Fibroblast of upper back skin (primary cell): ENCODE data around the gene SHC1.

Experiments
- DNase-seq: peaks from one replicate; pipeline ENCODE4 v3.0.0-alpha.2; 2013

SHC1 gene

DNA sequence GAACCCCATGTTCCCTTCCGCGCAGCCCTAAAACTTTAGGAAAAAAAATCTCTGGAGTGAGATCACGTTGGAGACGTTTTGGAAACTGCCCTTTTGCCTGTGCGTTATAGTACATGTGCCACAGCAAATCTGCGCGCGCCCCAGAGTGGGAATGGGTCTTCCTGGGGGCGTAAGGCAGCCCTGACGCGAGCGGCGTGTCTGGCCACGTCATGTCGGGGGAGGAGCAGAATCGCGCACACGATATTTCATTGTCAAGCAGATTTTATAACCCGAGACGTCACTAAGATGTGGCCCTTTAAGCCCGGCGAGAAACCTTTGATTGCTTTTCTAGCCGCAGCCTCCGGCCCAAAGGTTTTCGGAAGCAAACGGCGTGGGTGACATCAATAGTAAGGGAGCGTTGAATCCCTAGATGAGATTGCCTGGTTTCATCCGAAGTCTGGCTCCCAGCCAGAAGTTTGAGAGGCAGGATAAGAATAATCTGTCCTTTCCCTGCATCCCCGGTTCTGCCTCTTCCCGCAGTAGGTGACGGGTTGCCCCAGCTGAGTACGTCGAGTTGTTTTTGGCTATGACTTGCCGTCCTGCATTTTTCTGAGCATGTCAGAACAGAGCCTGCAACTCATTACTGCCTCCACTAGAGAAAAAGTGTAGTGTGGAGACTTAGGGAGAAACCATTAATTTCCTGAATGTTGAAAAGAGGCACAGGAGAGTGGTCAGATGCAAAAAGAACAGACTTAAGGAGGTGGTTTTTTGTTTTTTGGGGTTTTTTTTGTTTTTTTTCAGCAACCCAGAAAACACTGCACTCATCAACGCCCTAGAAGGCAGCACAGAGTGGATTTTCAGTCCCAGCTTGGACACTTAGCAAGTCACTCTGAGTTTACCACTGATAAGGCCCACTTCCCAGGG is 33.2 kb downstream of the SHC1 start:
- peak; percentile 94 for DNase-seq

DNA sequence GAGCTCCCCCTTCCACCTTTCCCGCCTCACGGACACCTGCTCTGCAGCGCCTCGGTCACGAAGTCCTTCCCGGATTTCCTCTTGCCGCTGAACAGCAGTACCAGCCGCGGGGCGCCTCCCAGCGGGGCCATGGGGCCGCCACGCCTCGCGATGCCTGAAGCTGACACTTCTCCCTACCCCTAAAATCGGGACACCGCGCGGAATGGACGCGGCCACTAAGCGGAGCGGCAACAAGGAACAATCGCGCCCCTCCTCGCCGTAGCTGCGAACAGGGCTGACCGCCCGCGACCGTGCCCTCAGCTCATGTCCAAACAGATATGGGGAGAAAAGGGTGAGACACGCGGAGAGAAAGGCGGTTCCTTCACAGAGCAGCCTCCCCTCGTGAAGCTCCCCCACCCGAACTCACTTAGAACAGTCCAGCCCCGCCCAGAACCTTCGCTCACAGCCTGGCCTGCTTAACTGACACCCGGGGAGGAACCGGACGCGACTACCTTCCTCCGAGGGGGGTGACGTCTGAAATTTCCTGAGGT is 33.9 kb downstream of the SHC1 start, which contains the start of gene PMVK:
TSS of gene PMVK (minus strand) at position 165 of the 530 bp plus-strand sequence. CDS start at position 131, 34 bp downstream.
- peak; percentile 95 for DNase-seq

DNA sequence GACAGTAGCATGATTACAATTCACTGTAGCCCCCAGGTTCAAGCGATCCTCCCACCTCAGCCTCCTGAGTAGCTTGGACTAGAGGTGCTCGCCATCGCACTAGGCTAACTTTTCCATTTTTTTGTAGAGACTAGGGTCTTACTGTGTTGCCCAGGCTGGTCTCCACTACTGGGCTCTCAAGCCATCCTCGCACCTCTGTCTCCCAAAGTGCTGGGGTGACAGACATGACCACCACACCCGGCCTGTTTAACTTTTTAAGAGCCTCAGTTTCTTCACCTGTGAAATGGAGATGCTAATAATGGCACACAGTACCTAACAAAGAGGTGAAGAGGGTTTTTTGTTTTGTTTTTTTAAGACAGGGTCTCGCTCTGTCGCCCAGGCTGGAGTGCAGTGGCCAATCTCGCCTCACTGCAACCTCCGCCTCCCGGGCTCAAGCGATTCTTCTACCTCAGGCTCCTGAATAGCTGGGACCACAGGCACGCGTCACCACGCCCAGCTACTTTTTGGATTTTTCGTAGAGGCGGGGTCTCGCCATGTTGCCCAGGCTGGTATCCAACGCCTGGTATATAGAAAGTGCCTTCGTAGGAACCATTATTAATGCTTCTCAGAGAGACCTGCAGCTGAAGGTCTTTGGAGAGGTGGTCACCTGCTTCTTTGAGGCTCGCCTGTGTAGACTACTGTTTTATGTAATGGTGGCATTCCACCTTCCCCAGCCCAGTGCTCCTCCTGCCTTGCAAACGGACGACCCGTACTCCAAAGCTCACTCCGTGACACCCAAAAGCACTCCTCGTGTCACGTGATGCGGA is 34.6 kb downstream of the SHC1 start:
- no peak for DNase-seq

DNA sequence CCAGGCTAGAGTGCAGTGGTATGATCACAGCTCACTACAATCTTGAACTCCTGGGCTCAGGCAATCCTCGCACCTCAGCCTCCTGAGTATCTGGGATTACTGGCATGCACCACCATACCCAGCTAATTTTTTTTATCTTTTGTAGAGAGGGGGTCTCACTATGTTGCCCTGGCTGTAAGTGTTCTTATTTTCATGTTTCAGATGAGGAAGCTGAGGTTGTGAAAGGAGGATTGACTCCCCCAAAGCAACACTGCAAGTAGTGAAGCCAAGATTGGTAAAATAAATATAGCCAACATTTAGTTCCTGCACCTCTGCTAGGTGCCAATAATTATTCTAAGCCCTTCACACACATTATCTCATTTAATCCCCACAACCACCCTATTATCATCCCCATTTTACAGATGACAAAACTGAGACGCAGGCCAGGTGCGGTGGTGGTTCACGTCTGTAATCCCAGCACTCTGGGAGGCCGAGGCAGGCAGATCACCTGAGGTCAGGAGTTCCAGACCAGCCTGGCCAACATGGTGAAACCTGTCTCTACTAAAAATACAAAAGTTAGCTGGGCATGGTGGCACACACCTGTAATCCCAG is 36.1 kb downstream of the SHC1 start:
- DNase-seq = no peak

DNA sequence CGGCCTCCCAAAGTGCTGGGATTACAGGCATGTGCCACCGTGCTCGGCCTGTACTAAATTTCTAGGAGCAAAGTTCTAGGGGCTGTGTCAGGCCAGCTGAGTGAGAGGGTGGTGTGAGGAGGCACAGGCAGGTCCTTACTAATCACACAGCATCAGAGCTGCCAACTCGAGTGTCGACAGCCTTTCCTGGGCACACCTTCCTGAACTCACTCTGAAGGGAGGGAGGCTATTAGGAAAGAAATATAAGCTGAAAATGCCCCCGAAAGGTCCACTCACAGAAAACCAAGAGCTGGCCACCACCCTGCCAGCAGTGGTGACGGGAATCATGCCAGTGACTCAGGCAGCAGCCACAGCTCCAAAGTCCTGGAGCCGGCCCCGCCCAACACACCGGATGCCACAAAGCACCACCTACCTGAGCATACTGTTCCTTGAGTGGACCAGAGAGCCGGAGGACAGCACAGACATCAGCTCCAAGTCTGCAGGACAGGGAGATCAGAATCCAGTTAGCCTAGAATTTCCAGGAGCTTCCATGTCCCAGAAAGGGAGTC is 38.5 kb downstream of the SHC1 start:
- DNase-seq = no peak

DNA sequence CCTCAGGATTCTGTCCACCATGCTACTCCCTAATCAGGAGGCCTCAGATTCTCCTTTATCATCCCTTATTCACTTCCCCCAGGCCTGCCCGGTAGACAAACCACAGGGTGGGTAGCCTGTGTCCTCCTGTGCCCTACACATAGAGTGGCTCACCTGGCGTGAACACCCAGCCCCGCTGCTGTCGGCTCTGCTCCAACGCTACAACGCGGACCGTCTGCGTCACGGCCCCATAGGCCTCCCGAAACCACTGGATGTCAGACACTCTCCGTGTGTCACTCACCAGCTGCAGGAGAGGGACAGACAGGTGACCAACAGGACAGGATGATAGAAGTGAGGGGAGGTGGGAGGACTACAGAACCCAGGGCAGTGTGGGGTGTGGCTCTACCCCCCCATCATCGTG is 44.3 kb downstream of the SHC1 start:
- DNase-seq = no peak

DNA sequence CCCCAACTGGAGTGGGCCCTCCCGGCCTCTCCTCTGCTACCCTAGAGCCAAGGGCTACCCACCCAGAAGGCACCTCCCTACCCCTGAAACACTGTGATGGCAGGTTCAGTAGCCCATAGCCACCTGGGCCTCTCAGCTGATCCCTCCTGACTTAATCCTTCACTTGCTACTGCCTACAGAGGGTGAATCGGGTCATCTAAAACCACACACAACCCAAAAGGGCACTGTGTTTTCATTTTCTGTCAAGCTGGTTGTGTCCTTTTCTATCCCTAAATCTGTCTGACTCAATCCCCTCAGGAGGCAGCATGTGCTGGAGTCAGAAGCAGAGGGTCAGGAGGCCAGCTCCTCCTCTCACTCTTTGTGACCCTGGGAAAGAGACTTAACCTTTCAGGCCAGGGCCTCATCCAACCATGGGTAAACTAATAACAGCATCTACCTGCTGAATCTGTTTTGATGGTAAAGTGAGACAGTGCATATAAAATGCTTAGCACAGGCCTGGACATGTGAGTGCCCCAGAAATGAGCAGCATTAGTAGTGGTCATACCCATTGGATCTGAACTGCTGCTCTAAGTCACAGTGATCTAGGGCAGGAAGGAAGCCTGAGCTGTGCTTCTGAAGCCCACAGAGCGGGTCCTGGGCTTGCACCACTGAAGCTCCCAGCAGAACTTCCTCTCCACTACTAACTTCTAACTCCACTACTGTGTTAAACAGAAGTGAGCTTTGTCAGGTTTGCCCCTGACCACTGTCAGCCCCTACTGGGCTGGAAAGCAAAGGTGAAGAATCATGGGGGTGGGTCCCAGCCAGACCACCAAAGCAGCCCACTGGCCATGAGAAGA is 45.0 kb downstream of the SHC1 start:
- DNase-seq = no peak

DNA sequence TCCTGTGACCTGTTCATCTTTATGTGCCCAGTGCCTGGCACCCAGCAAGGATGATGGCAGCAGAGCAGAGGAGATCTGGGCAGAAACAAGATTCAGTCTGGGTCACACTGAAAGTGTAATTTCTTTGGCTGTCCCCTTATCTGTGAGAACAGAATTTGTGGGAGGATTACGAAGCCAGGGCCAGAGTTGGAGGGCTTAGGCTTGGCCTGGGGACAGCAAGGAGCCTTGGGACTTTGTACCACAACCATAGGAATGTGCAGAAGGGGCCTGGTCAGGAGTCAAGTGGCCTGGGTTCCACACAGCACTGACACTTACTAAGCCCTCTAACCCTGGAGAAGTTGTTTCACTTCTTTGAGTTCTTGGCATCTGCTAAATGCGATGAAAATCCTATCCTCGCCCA is 46.9 kb downstream of the SHC1 start:
- DNase-seq = no peak

DNA sequence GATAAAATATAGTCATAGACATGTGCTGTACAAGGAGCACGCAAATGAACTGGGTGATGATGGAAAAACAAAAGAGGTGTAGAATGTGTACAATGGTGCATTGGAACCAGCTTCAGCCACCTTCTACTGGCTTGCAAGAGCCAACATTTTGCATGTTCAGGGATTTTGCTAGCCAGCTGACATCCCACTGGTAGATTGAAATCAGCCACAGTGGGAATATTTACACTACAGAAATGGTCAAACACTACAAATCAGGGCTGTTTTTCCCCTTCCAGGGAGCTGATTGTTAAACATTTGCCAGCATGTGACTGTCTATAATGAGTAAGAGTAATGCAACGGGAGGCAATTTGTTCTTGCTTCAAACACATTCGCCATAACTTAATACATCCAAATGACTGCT is 57.3 kb downstream of the SHC1 start:
- DNase-seq = no peak

DNA sequence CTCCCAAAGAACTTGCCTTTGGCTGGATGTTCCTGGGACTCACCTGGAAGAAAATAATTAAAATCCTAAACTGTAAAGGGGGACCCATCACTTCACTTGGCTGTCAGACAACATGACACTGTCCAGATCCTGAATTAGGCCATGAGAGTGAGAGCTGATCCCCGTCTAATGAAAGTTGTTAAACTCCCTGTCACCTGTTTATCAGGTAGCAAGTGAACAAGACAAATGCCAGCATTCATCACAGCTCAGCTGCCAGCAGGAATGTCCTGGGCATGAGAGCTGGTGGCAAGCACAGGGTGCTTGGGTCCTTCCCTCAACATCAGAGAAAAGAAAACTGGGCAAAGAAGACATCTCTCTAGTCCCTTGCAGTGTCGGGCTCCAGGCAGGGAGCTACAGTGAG is 57.8 kb downstream of the SHC1 start:
- DNase-seq = no peak
